Erythroblast (primary cell): ENCODE results near the gene CIART.
"Not testable (repeated sequence)": the region's sequence is repeated elsewhere in the genome, so short reads cannot be mapped to it uniquely, and the experiment has no call there.

Experiments used
- DNase-seq, 2 experiments: peaks; one replicate each; lab custom pipeline; 2025; lab: John Stamatoyannopoulos, UW
- GATA1 ChIP-seq: IDR thresholded peaks from 2 replicates; pipeline ENCODE4 v1.6.1; 2011; ENCODE audit warnings: low read depth, mild to moderate bottlenecking, control low read depth, low read length, moderate library complexity
- POLR2A ChIP-seq: IDR thresholded peaks from 2 replicates; pipeline ENCODE4 v1.6.1; 2011; ENCODE audit warnings: mild to moderate bottlenecking, low read length

Gene CIART

GRCh38 chr1:150281758-150282557 is at the start of gene CIART:
Gene CIART, plus strand, starts transcription at chr1:150282554. Its CDS starts 714 bp downstream, at chr1:150283268.
- DNase-seq: peak; percentile 86 to 91
- no peak for TF ChIP-seq POLR2A
- TF ChIP-seq GATA1: no peak

- not testable (repeated sequence) for DNase-seq
Observed at GRCh38 chr1:150232921-150233320, 49.4 kb upstream of the CIART start.

- no peak for TF ChIP-seq GATA1
- TF ChIP-seq POLR2A: no peak
- peak in 1 of 2 experiments; percentile 53 for DNase-seq
Observed at GRCh38 chr1:150233359-150234308, 48.7 kb upstream of the CIART start.

- no peak for TF ChIP-seq GATA1
- TF ChIP-seq POLR2A: no peak
- DNase-seq: no peak
Observed at GRCh38 chr1:150234309-150234565, 48.1 kb upstream of the CIART start.

- TF ChIP-seq POLR2A (peak; percentile 86), GATA1 (no peak)
- peak; percentile 85 to 88 for DNase-seq
Observed at GRCh38 chr1:150234566-150235293, 47.6 kb upstream of the CIART start.

- no peak for TF ChIP-seq GATA1
- TF ChIP-seq POLR2A: no peak
Observed at GRCh38 chr1:150235294-150235851, 47.0 kb upstream of the CIART start.

GRCh38 chr1:150235852-150236613 is 46.3 kb upstream of the CIART start, which contains the start of gene ANP32E:
Gene ANP32E, minus strand, starts transcription at chr1:150236112. Its CDS starts 326 bp downstream, at chr1:150235786.
- DNase-seq: peak; percentile 98 to 99
- TF ChIP-seq POLR2A: peak; percentile 99
- TF ChIP-seq GATA1: no peak

More at GRCh38 chr1:150235294-150235851, 47.0 kb upstream of the CIART start:
- peak; percentile 58 to 81 for DNase-seq

GRCh38 chr1:150236614-150237100 is 45.7 kb upstream of the CIART start:
- DNase-seq: no peak

GRCh38 chr1:150237176-150237575 is 45.2 kb upstream of the CIART start:
- DNase-seq: not testable (repeated sequence)

More at GRCh38 chr1:150236614-150237100, 45.7 kb upstream of the CIART start:
- TF ChIP-seq POLR2A (no peak), GATA1 (no peak)

- no peak for TF ChIP-seq GATA1
- TF ChIP-seq POLR2A: no peak
Observed at GRCh38 chr1:150237746-150238145, 44.6 kb upstream of the CIART start.

GRCh38 chr1:150243003-150243402 is 39.4 kb upstream of the CIART start:
- no peak for DNase-seq
- no peak for TF ChIP-seq POLR2A
- TF ChIP-seq GATA1: no peak

More at GRCh38 chr1:150237746-150238145, 44.6 kb upstream of the CIART start:
- no peak for DNase-seq

- no peak for DNase-seq
- no peak for TF ChIP-seq POLR2A
- no peak for TF ChIP-seq GATA1
Observed at GRCh38 chr1:150249936-150250335, 32.4 kb upstream of the CIART start.
